ENCODE results near the gene PTPRK. TPM values are rescaled to one million over a fixed set of nuclear protein-coding genes. Genes with fewer than 3 reads are reported as not detected.

Gene PTPRK
- total RNA-seq, 1 experiment from 2014 or later, result 53.8 TPM

GRCh38 chr6:128005009-128005408 lies 515.4 kb downstream of the PTPRK start:
- no peaks in the 10 kb centered on the region for H3K79me2 ChIP-seq (ENCODE audit: low read length)
- no peak overlapping the region for H3K4me2 ChIP-seq (ENCODE audit: low read length)
- H3K9me2 ChIP-seq (replicated peaks; ENCODE audit: low read length), result no peaks in the 10 kb centered on the region
- no peaks in the 10 kb centered on the region for H3K9me3 ChIP-seq (ENCODE audit: low read length)
- no peaks in the 10 kb centered on the region for H3K36me3 ChIP-seq (ENCODE audit: low read depth, low read length)
- no peak for TF ChIP-seq EZH2 (IDR thresholded peaks at IDR 0.05; ENCODE audit: low read length, unreplicated experiment)
- CTCF ChIA-PET, result no interaction called here
- ATAC-seq, result peak; percentile 53
- intact Hi-C loops (cut with micrococcal nuclease), result no loop called here
- H3K27ac ChIP-seq (ENCODE audit: low read length), result no peak overlapping the region
- DNase-seq, result peak; percentile 65
- no peak overlapping the region for H3K9ac ChIP-seq (ENCODE audit: low read length)
- no peaks in the 10 kb centered on the region for H3F3A ChIP-seq (ENCODE audit: low read length, unreplicated experiment)
- H4K20me1 ChIP-seq (ENCODE audit: low read length), result no peaks in the 10 kb centered on the region
- no peak overlapping the region for H3K4me3 ChIP-seq (ENCODE audit: low read length)
- H3K27me3 ChIP-seq (ENCODE audit: low read length), result no peaks in the 10 kb centered on the region
- peaks cover 6% of the 10 kb centered on the region; the same call in 1 of the 2 replicates for H3K4me1 ChIP-seq (ENCODE audit: insufficient read depth, low read length)
- H2AFZ ChIP-seq (ENCODE audit: low read length), result no peak overlapping the region
- POLR2A ChIA-PET (ENCODE audit: unreplicated experiment), result no interaction called here
- no TSS peak for BruUV-seq (replicated peaks)

- no peak overlapping the region for H3K4me2 ChIP-seq (ENCODE audit: low read length)
- no peak overlapping the region for H3K27ac ChIP-seq (ENCODE audit: low read length)
- no peaks in the 10 kb centered on the region for H3K9me3 ChIP-seq (ENCODE audit: low read length)
- H3K4me3 ChIP-seq (ENCODE audit: low read length), result no peak overlapping the region
- H3K79me2 ChIP-seq (ENCODE audit: low read length), result no peaks in the 10 kb centered on the region
- H3K9me2 ChIP-seq (replicated peaks; ENCODE audit: low read length), result no peaks in the 10 kb centered on the region
- ATAC-seq (no peak), DNase-seq (no peak)
- no TSS peak for BruUV-seq (replicated peaks)
- H3K9ac ChIP-seq (ENCODE audit: low read length), result no peak overlapping the region
- CTCF ChIA-PET, result no interaction called here
- H3F3A ChIP-seq (ENCODE audit: low read length, unreplicated experiment), result no peaks in the 10 kb centered on the region
- no peaks in the 10 kb centered on the region for H4K20me1 ChIP-seq (ENCODE audit: low read length)
- H3K4me1 ChIP-seq (ENCODE audit: insufficient read depth, low read length), result peaks cover 6% of the 10 kb centered on the region; the same call in 1 of the 2 replicates
- TF ChIP-seq EZH2phosphoT487 (IDR thresholded peaks at IDR 0.05; ENCODE audit: borderline replicate concordance, low read length), result no peak
- TF ChIP-seq EZH2 (IDR thresholded peaks at IDR 0.05; ENCODE audit: low read length, unreplicated experiment), result no peak
- no peak for TF ChIP-seq CTCF (conservative IDR thresholded peaks at IDR 0.05; ENCODE audit: low read depth, low read length)
- POLR2A ChIA-PET (ENCODE audit: unreplicated experiment), result no interaction called here
- intact Hi-C loops (cut with micrococcal nuclease), result no loop called here
- no peak overlapping the region for H2AFZ ChIP-seq (ENCODE audit: low read length)
- no peaks in the 10 kb centered on the region for H3K27me3 ChIP-seq (ENCODE audit: low read length)
- no peaks in the 10 kb centered on the region for H3K36me3 ChIP-seq (ENCODE audit: low read depth, low read length)
Measured at GRCh38 chr6:128000363-128000762, 520.0 kb downstream of the PTPRK start.

- Histone ChIP-seq H3F3A (ENCODE audit: low read length, unreplicated experiment) (no peaks in the 10 kb centered on the region), H3K9me3 (ENCODE audit: low read length) (no peaks in the 10 kb centered on the region), H3K4me1 (ENCODE audit: insufficient read depth, low read length) (no peaks in the 10 kb centered on the region), H3K36me3 (ENCODE audit: low read depth, low read length) (no peaks in the 10 kb centered on the region), H3K9ac (ENCODE audit: low read length) (no peak overlapping the region), H3K27me3 (ENCODE audit: low read length) (no peaks in the 10 kb centered on the region), H4K20me1 (ENCODE audit: low read length) (no peaks in the 10 kb centered on the region), H3K9me2 (replicated peaks; ENCODE audit: low read length) (no peaks in the 10 kb centered on the region), H2AFZ (ENCODE audit: low read length) (no peak overlapping the region), H3K4me2 (ENCODE audit: low read length) (no peak overlapping the region), H3K79me2 (ENCODE audit: low read length) (no peaks in the 10 kb centered on the region), H3K27ac (ENCODE audit: low read length) (no peak overlapping the region), H3K4me3 (ENCODE audit: low read length) (no peak overlapping the region)
- no TSS peak for BruUV-seq (replicated peaks)
- ChIA-PET POLR2A (ENCODE audit: unreplicated experiment) (no interaction called here), CTCF (no interaction called here)
- DNase-seq, result no peak
- intact Hi-C loops (cut with micrococcal nuclease), result no loop called here
- no peak for TF ChIP-seq CTCF (conservative IDR thresholded peaks at IDR 0.05; ENCODE audit: low read depth, low read length)
- no peak for TF ChIP-seq EZH2 (IDR thresholded peaks at IDR 0.05; ENCODE audit: low read length, unreplicated experiment)
- no peak for TF ChIP-seq EZH2phosphoT487 (IDR thresholded peaks at IDR 0.05; ENCODE audit: borderline replicate concordance, low read length)
- ATAC-seq, result no peak
Measured at GRCh38 chr6:127998985-127999384, 521.4 kb downstream of the PTPRK start.

All from PC-3 (cell line).